RWPE2 (cell line): ENCODE data around the gene TOR3A.
A peak's percentile ranks its signal among the peaks of the same experiment; 100 is the strongest.

Experiments
- ATAC-seq: fragments of 200-7000 bp; cut with Tn5 transposase; 3 replicates; pipeline ENCODE4 v1.9.1; 2021; ENCODE audit warnings: low read depth
- DNase-seq: peaks from one replicate; pipeline ENCODE4 v3.0.0-alpha.2; 2020; ENCODE audit warnings: low spot score
- H3K27ac ChIP-seq: fragments of 450-650 bp; 2 replicates; pipeline ENCODE4 v1.5.1; 2017; ENCODE audit warnings: mild to moderate bottlenecking; ENCODE audit not compliant: poor library complexity, severe bottlenecking
- H3K27me3 ChIP-seq: fragments of 250-450 bp; sonication (Bioruptor Pico); 2 replicates; pipeline ENCODE4 v1.5.1; 2021; ENCODE audit warnings: mild to moderate bottlenecking, moderate library complexity; ENCODE audit not compliant: insufficient read depth, poor library complexity, severe bottlenecking
- H3K36me3 ChIP-seq: fragments of 250-450 bp; sonication (Bioruptor Pico); 2 replicates; pipeline ENCODE4 v1.5.1; 2020; ENCODE audit warnings: low read depth, mild to moderate bottlenecking, moderate library complexity
- H3K4me1 ChIP-seq: fragments of 250-450 bp; sonication (Bioruptor Pico); 2 replicates; pipeline ENCODE4 v1.5.1; 2021; ENCODE audit warnings: mild to moderate bottlenecking, moderate library complexity; ENCODE audit not compliant: insufficient read depth, poor library complexity, severe bottlenecking
- H3K4me3 ChIP-seq: fragments of 250-450 bp; sonication (Bioruptor Pico); 2 replicates; pipeline ENCODE4 v1.5.1; 2021; ENCODE audit warnings: mild to moderate bottlenecking, moderate library complexity; ENCODE audit not compliant: severe bottlenecking
- H3K9me3 ChIP-seq: fragments of 250-450 bp; sonication (Bioruptor Pico); 2 replicates; pipeline ENCODE4 v1.5.1; 2021; ENCODE audit warnings: mild to moderate bottlenecking, moderate library complexity; ENCODE audit not compliant: severe bottlenecking
- TF ChIP-seq, protein P1 (sequence below): fragments of 450-650 bp; IDR thresholded peaks from one replicate; pipeline ENCODE4 v1.5.1; 2017; ENCODE audit warnings: mild to moderate bottlenecking, moderate library complexity; ENCODE audit not compliant: poor library complexity, severe bottlenecking

Gene TOR3A

GRCh38 chr1:179058487-179059483, 23.1 kb upstream of the TOR3A start:
- Histone ChIP-seq H3K36me3 (peaks cover 11% of the 10 kb centered on the region; the same call in 1 of the 2 replicates), H3K9me3 (no peaks in the 10 kb centered on the region), H3K4me3 (no peak overlapping the region), H3K27ac (peak overlapping the region; percentile 19), H3K27me3 (no peaks in the 10 kb centered on the region), H3K4me1 (peaks cover 3% of the 10 kb centered on the region)
- TF ChIP-seq, protein P1, sequence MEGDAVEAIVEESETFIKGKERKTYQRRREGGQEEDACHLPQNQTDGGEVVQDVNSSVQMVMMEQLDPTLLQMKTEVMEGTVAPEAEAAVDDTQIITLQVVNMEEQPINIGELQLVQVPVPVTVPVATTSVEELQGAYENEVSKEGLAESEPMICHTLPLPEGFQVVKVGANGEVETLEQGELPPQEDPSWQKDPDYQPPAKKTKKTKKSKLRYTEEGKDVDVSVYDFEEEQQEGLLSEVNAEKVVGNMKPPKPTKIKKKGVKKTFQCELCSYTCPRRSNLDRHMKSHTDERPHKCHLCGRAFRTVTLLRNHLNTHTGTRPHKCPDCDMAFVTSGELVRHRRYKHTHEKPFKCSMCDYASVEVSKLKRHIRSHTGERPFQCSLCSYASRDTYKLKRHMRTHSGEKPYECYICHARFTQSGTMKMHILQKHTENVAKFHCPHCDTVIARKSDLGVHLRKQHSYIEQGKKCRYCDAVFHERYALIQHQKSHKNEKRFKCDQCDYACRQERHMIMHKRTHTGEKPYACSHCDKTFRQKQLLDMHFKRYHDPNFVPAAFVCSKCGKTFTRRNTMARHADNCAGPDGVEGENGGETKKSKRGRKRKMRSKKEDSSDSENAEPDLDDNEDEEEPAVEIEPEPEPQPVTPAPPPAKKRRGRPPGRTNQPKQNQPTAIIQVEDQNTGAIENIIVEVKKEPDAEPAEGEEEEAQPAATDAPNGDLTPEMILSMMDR, result no peak
- peak; percentile 46; the same call in 1 of the 3 replicates for ATAC-seq
- DNase-seq, result no peak

DNA sequence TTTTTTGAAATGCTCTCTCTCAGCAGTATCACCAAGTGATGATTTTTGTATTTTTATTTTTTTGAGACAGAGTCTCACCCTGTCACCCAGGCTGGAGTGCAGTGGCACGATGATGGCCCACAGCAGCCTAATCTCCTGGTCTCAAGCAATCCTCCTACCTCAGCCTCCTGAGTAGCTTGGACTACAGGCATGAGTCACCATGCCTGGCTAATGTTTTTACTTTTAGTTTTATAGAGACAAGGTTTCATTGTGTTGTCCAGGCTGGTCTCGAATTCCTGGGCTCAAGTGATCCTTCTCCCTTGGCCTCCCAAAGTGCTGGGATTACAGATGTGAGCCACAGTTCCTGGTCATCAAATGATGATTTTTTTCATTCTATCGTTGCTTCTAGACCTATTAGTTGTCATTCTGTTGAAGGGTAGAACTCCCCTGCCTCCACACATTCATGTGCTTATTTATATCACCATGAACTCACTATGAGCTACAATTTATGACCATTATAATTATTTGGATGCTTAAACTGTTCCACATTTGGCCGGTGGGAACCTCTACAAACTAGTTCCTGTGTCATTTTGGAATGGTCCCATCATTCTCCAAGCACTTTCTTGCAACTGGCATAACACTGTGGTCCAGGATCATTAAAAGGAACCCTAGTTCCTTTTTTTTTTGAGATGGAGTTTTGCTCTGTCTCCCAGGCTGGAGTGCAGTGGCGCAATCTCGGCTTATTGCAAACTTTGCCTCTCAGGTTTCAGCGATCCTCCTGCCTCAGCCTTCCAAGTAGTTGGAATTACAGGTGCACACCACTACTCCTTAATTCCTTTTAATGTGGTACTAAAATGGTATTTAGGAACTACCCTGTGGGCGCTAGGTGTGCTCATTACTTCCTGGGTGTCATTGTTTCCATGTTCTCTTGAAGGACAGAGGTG, 20.2 kb upstream of the TOR3A start:
- Histone ChIP-seq H3K27me3 (no peaks in the 10 kb centered on the region), H3K9me3 (no peaks in the 10 kb centered on the region), H3K4me1 (peaks cover 3% of the 10 kb centered on the region), H3K27ac (no peak overlapping the region), H3K36me3 (peaks cover 22% of the 10 kb centered on the region), H3K4me3 (no peak overlapping the region)
- ATAC-seq (no peak), DNase-seq (no peak)
- TF ChIP-seq, protein P1, result no peak

GRCh38 chr1:179066471-179066870, 15.4 kb upstream of the TOR3A start:
- H3K27me3 ChIP-seq, result no peaks in the 10 kb centered on the region
- no peak overlapping the region for H3K27ac ChIP-seq
- H3K36me3 ChIP-seq, result peaks cover 30% of the 10 kb centered on the region
- no peak overlapping the region for H3K4me3 ChIP-seq
- DNase-seq (no peak), ATAC-seq (no peak)
- TF ChIP-seq, protein P1, result no peak
- no peaks in the 10 kb centered on the region for H3K9me3 ChIP-seq
- no peaks in the 10 kb centered on the region for H3K4me1 ChIP-seq

GRCh38 chr1:179077396-179077795, 4.5 kb upstream of the TOR3A start:
- Histone ChIP-seq H3K9me3 (no peaks in the 10 kb centered on the region), H3K27ac (no peak overlapping the region), H3K4me1 (peaks cover 3% of the 10 kb centered on the region), H3K27me3 (no peaks in the 10 kb centered on the region), H3K36me3 (peaks cover 4% of the 10 kb centered on the region; the same call in 1 of the 2 replicates), H3K4me3 (no peak overlapping the region)
- no peak for ATAC-seq
- no peak for DNase-seq
- TF ChIP-seq, protein P1, result no peak
